WTC11 (cell line): ENCODE data around the gene SBF1. TPM values are rescaled to one million over a fixed set of nuclear protein-coding genes. Genes with fewer than 3 reads are reported as not detected.

ENCODE experiments used
- ATAC-seq: fragments of 200-7000 bp; cut with Tn5 transposase; 2 replicates; pipeline ENCODE4 v1.10.0; 2021; ENCODE audit warnings: mild to moderate bottlenecking, moderate library complexity
- CTCF ChIA-PET: fragments of 300-600 bp; sonication (Branson Sonifier 250); formaldehyde crosslinking; loops from one replicate; lab custom pipeline; 2021; ENCODE audit warnings: antibody characterized with exemption; lab: Charles Lee
- POLR2A ChIA-PET: fragments of 350-600 bp; sonication (Branson Sonifier 250); formaldehyde crosslinking; loops from one replicate; lab custom pipeline; 2021; ENCODE audit warnings: antibody characterized with exemption; lab: Charles Lee
- DNase-seq: peaks from one replicate; pipeline ENCODE4 v3.0.0; 2021; ENCODE audit warnings: low spot score
- H3K27ac Mint-ChIP-seq: 2 replicates; pipeline ENCODE4 v1.8.0; 2021; ENCODE audit warnings: mixed read lengths
- H3K27me3 Mint-ChIP-seq: 2 replicates; pipeline ENCODE4 v1.8.0; 2021; ENCODE audit warnings: low read depth, mild to moderate bottlenecking, moderate library complexity, mixed read lengths
- H3K36me3 Mint-ChIP-seq: 2 replicates; pipeline ENCODE4 v1.8.0; 2021; ENCODE audit warnings: mixed read lengths
- H3K4me1 Mint-ChIP-seq: 2 replicates; pipeline ENCODE4 v1.8.0; 2022; ENCODE audit warnings: mixed read lengths
- H3K4me3 Mint-ChIP-seq: 2 replicates; pipeline ENCODE4 v1.8.0; 2021; ENCODE audit warnings: mild to moderate bottlenecking, moderate library complexity, mixed read lengths
- H3K9me3 Mint-ChIP-seq: 2 replicates; pipeline ENCODE4 v1.8.0; 2021; ENCODE audit warnings: mixed read lengths
- AFF4 ChIP-seq: sonication (generic); formaldehyde crosslinking; IDR thresholded peaks from 2 replicates; pipeline ENCODE4 v1.8.1; 2023; ENCODE audit warnings: mild to moderate bottlenecking, missing genetic modification reagents, borderline replicate concordance
- AR ChIP-seq: fragments of 250-450 bp; sonication (Bioruptor Pico); IDR thresholded peaks from 2 replicates; pipeline ENCODE4 v1.9.0; 2021; ENCODE audit warnings: mild to moderate bottlenecking
- ATF1 ChIP-seq: sonication (generic); formaldehyde crosslinking; IDR thresholded peaks from 2 replicates; pipeline ENCODE4 v1.8.1; 2023; ENCODE audit warnings: mild to moderate bottlenecking, moderate library complexity, missing genetic modification reagents
- ATF3 ChIP-seq: sonication (generic); formaldehyde crosslinking; conservative IDR thresholded peaks from 2 replicates; pipeline ENCODE4 v1.8.1; 2022; ENCODE audit warnings: mild to moderate bottlenecking, missing genetic modification reagents
- CDX4 ChIP-seq: fragments of 250-450 bp; sonication (Bioruptor Pico); IDR thresholded peaks from 2 replicates; pipeline ENCODE4 v1.9.0; 2021; ENCODE audit warnings: moderate library complexity, mild to moderate bottlenecking, inconsistent platforms, borderline replicate concordance
- EMX1 ChIP-seq: fragments of 250-450 bp; sonication (Bioruptor Pico); IDR thresholded peaks from 2 replicates; pipeline ENCODE4 v1.8.0; 2021; ENCODE audit warnings: mild to moderate bottlenecking
- ESRRA ChIP-seq: sonication (generic); formaldehyde crosslinking; IDR thresholded peaks from 2 replicates; pipeline ENCODE4 v1.8.1; 2022; ENCODE audit warnings: mild to moderate bottlenecking, missing genetic modification reagents, borderline replicate concordance
- FOXP4 ChIP-seq: sonication (generic); formaldehyde crosslinking; IDR thresholded peaks from 2 replicates; pipeline ENCODE4 v1.8.0; 2022; ENCODE audit warnings: mild to moderate bottlenecking, missing genetic modification reagents
- GABPB1 ChIP-seq: sonication (generic); formaldehyde crosslinking; IDR thresholded peaks from 2 replicates; pipeline ENCODE4 v1.8.1; 2023; ENCODE audit warnings: mild to moderate bottlenecking, missing genetic modification reagents
- IRF1 ChIP-seq: sonication (generic); formaldehyde crosslinking; IDR thresholded peaks from 2 replicates; pipeline ENCODE4 v1.8.0; 2023; ENCODE audit warnings: missing genetic modification reagents
- IRF2 ChIP-seq: sonication (generic); formaldehyde crosslinking; IDR thresholded peaks from 2 replicates; pipeline ENCODE4 v1.8.0; 2022; ENCODE audit warnings: low read depth, missing genetic modification reagents, borderline replicate concordance
- MYBL2 ChIP-seq: sonication (generic); formaldehyde crosslinking; IDR thresholded peaks from 2 replicates; pipeline ENCODE4 v1.8.1; 2023; ENCODE audit warnings: mild to moderate bottlenecking, moderate library complexity, missing genetic modification reagents
- NFATC4 ChIP-seq: fragments of 250-450 bp; sonication (Bioruptor Pico); IDR thresholded peaks from 2 replicates; pipeline ENCODE4 v1.9.0; 2021; ENCODE audit warnings: mild to moderate bottlenecking
- NFYB ChIP-seq: sonication (generic); formaldehyde crosslinking; conservative IDR thresholded peaks from 2 replicates; pipeline ENCODE4 v1.8.0; 2022; ENCODE audit warnings: low read depth, missing genetic modification reagents
- STAT6 ChIP-seq: sonication (generic); formaldehyde crosslinking; conservative IDR thresholded peaks from 2 replicates; pipeline ENCODE4 v1.8.1; 2023; ENCODE audit warnings: mild to moderate bottlenecking, low read depth, missing genetic modification reagents, moderate library complexity
- TCF7 ChIP-seq: sonication (generic); formaldehyde crosslinking; IDR thresholded peaks from 2 replicates; pipeline ENCODE4 v1.8.0; 2022; ENCODE audit warnings: mild to moderate bottlenecking, low read depth, missing genetic modification reagents, moderate library complexity
- ZNF121 ChIP-seq: sonication (generic); formaldehyde crosslinking; IDR thresholded peaks from 2 replicates; pipeline ENCODE4 v1.8.0; 2023; ENCODE audit warnings: missing genetic modification reagents
- ZNF138 ChIP-seq: sonication (generic); formaldehyde crosslinking; conservative IDR thresholded peaks from 2 replicates; pipeline ENCODE4 v1.8.1; 2022; ENCODE audit warnings: mild to moderate bottlenecking, moderate library complexity, missing genetic modification reagents
- ZSCAN18 ChIP-seq: fragments of 250-450 bp; sonication (Bioruptor Pico); IDR thresholded peaks from 2 replicates; pipeline ENCODE4 v2.1.2; 2022; ENCODE audit warnings: mild to moderate bottlenecking, moderate library complexity
- total RNA-seq: library from RNA; stranded (reverse); gene quantifications from 3 replicates; pipeline ENCODE4 v1.2.3, GENCODE V29; 2021

The SBF1 gene
- total RNA-seq, 1 experiment from 2014 or later = 108 TPM

GRCh38 chr22:50522806-50523438 is 48.1 kb upstream of the SBF1 start (continued):
- no peak for TF ChIP-seq ZSCAN18 (CRISPR knock-in tag)
- TF ChIP-seq IRF1 = no peak
- no peak for TF ChIP-seq ATF1
- TF ChIP-seq, all 79 proteins: peak for 0

GRCh38 chr22:50522208-50522805 is 47.5 kb upstream of the SBF1 start:
- CTCF ChIA-PET = interaction anchor here (0.8 to 1.2 kb wide), 2 partner anchors 26 to 41 kb away, joined by 3 read pairs; partner anchors contain the start of gene SYCE3
- H3K4me1 Mint-ChIP-seq = peaks cover 10% of the 10 kb centered on the region
- peaks cover 10% of the 10 kb centered on the region for H3K36me3 Mint-ChIP-seq
- TF ChIP-seq FOXP4 (CRISPR knock-in tag) = no peak
- no peak for TF ChIP-seq IRF1
- no peak for TF ChIP-seq EMX1 (CRISPR knock-in tag)
- TF ChIP-seq GABPB1 (CRISPR knock-in tag) = no peak
- no peak for TF ChIP-seq NFYB (CRISPR knock-in tag)
- no peak for TF ChIP-seq ATF3 (CRISPR knock-in tag)
- TF ChIP-seq STAT6 (CRISPR knock-in tag) = no peak
- TF ChIP-seq AFF4 (CRISPR knock-in tag) = no peak
- no peak for TF ChIP-seq AR (CRISPR knock-in tag)
- TF ChIP-seq ZNF121 (CRISPR knock-in tag) = no peak
- no peak for TF ChIP-seq IRF2 (CRISPR knock-in tag)
- TF ChIP-seq CDX4 (CRISPR knock-in tag) = no peak
- TF ChIP-seq ESRRA (CRISPR knock-in tag) = no peak
- TF ChIP-seq TCF7 (CRISPR knock-in tag) = no peak
- no peak for TF ChIP-seq NFATC4 (CRISPR knock-in tag)
- no peak for TF ChIP-seq MYBL2 (CRISPR knock-in tag)
- no peak for TF ChIP-seq ZNF138 (CRISPR knock-in tag)

More at GRCh38 chr22:50522208-50522805, 47.5 kb upstream of the SBF1 start:
- H3K27me3 Mint-ChIP-seq = peaks cover 8% of the 10 kb centered on the region
- H3K27ac Mint-ChIP-seq = no peak overlapping the region
- H3K4me3 Mint-ChIP-seq = no peak overlapping the region
- POLR2A ChIA-PET = no interaction called here
- no peak for DNase-seq
- ATAC-seq = no peak
- no peaks in the 10 kb centered on the region for H3K9me3 Mint-ChIP-seq
